Measurements from ENCODE around the gene MRTO4. TPM values are rescaled to one million over a fixed set of nuclear protein-coding genes. Genes with fewer than 3 reads are reported as not detected.
"Not testable (repeated sequence)": the region's sequence is repeated elsewhere in the genome, so short reads cannot be mapped to it uniquely, and the experiment has no call there.

Gene MRTO4
- total RNA-seq, 2 donors from 2014 or later: 17.6 to 27.7 TPM

- Histone ChIP-seq H3K9me3 (no peaks in the 10 kb centered on the region), H3K4me3 (no peak overlapping the region), H3K4me1 (peaks cover 3% of the 10 kb centered on the region), H3K36me3 (replicated peaks in 1 of 2; ENCODE audit: insufficient read depth in 1 of 2, low read depth in 2 of 2) (peaks cover 0 to 19% of the 10 kb centered on the region in 2 donors), H3K27ac (no peak overlapping the region), H3K27me3 (no peaks in the 10 kb centered on the region)
- ATAC-seq: no peak
- intact Hi-C loops (cut with DNase I): no loop called here
- no peak for DNase-seq
- TF ChIP-seq CTCF (IDR thresholded peaks at IDR 0.05): no peak
- TF ChIP-seq POLR2A (IDR thresholded peaks at IDR 0.05): no peak
- 95 to 97% methylated on average over 10 to 11 of the region's 11 CpGs for WGBS, 2 donors
Observed at GRCh38 chr1:19222573-19222972, 29.0 kb upstream of the MRTO4 start.

- Histone ChIP-seq H3K9me3 (no peaks in the 10 kb centered on the region), H3K27ac (no peak overlapping the region), H3K36me3 (replicated peaks in 1 of 2; ENCODE audit: insufficient read depth in 1 of 2, low read depth in 2 of 2) (peaks cover 0 to 19% of the 10 kb centered on the region in 2 donors), H3K4me3 (no peak overlapping the region), H3K27me3 (no peaks in the 10 kb centered on the region), H3K4me1 (peaks cover 3% of the 10 kb centered on the region)
- 75 to 76% methylated on average over 13 to 15 of the region's 15 CpGs for WGBS, 2 donors
- intact Hi-C loops (cut with DNase I): no loop called here
- peak; percentile 49 for ATAC-seq
- DNase-seq: no peak
- TF ChIP-seq CTCF (IDR thresholded peaks at IDR 0.05): no peak
- no peak for TF ChIP-seq POLR2A (IDR thresholded peaks at IDR 0.05)
Observed at GRCh38 chr1:19222979-19223824, 28.4 kb upstream of the MRTO4 start.

- WGBS, 2 donors: 52 to 65% methylated on average over 3 of the region's 3 CpGs
- ATAC-seq (no peak), DNase-seq (no peak)
- TF ChIP-seq POLR2A (IDR thresholded peaks at IDR 0.05): no peak
- TF ChIP-seq CTCF (IDR thresholded peaks at IDR 0.05): no peak
- Histone ChIP-seq H3K36me3 (replicated peaks in 1 of 2; ENCODE audit: insufficient read depth in 1 of 2, low read depth in 2 of 2) (peaks cover 4 to 21% of the 10 kb centered on the region in 2 donors), H3K9me3 (no peaks in the 10 kb centered on the region), H3K4me1 (peaks cover 8% of the 10 kb centered on the region), H3K27me3 (no peaks in the 10 kb centered on the region), H3K4me3 (no peak overlapping the region), H3K27ac (no peak overlapping the region)
- intact Hi-C loops (cut with DNase I): no loop called here
Observed at GRCh38 chr1:19229229-19229628, 22.4 kb upstream of the MRTO4 start.

GRCh38 chr1:19229828-19230325, 21.7 kb upstream of the MRTO4 start:
- H3K9me3 ChIP-seq: no peaks in the 10 kb centered on the region
- DNase-seq (no peak), ATAC-seq (no peak)
- no peak overlapping the region for H3K27ac ChIP-seq
- H3K36me3 ChIP-seq (replicated peaks in 1 of 2; ENCODE audit: insufficient read depth in 1 of 2, low read depth in 2 of 2): peaks cover 4 to 25% of the 10 kb centered on the region in 2 donors
- intact Hi-C loops (cut with DNase I): no loop called here
- 80 to 89% methylated on average over 6 of the region's 6 CpGs for WGBS, 2 donors
- peaks cover 8% of the 10 kb centered on the region for H3K4me1 ChIP-seq
- H3K27me3 ChIP-seq: no peaks in the 10 kb centered on the region
- TF ChIP-seq POLR2A (IDR thresholded peaks at IDR 0.05) (no peak), CTCF (IDR thresholded peaks at IDR 0.05) (no peak)
- H3K4me3 ChIP-seq: no peak overlapping the region

- DNase-seq; H3K27ac ChIP-seq; H3K27me3 ChIP-seq; H3K9me3 ChIP-seq; ATAC-seq; H3K4me1 ChIP-seq; intact Hi-C loops (cut with DNase I); H3K4me3 ChIP-seq: not testable (repeated sequence)
- peaks cover 4 to 19% of the 10 kb centered on the region in 2 donors for H3K36me3 ChIP-seq (replicated peaks in 1 of 2; ENCODE audit: insufficient read depth in 1 of 2, low read depth in 2 of 2)
- WGBS, 2 donors: 93 to 94% methylated on average over 15 to 16 of the region's 16 CpGs
Observed at GRCh38 chr1:19231736-19232523, 19.7 kb upstream of the MRTO4 start.
